Transverse colon (tissue), 3 donors: ENCODE results near the gene CIROP.

ENCODE experiments used
- CTCF ChIP-seq, 5 experiments: fragments of 200-600 bp in 3 of 5; fragments of 450-650 bp in 2 of 5; sonication (generic) in 3 of 5; IDR thresholded peaks; 1 replicate in 2 of 5; 2 replicates in 3 of 5; pipeline ENCODE4 v1.5.1; 2016 to 2017; ENCODE audit warnings: antibody characterized with exemption in 5 of 5, inconsistent platforms in 3 of 5, mild to moderate bottlenecking in 2 of 5, moderate library complexity in 1 of 5
- POLR2A ChIP-seq: fragments of 450-650 bp; IDR thresholded peaks from one replicate; pipeline ENCODE4 v1.6.1; 2016; ENCODE audit warnings: antibody characterized with exemption, mild to moderate bottlenecking, moderate library complexity

DNA sequence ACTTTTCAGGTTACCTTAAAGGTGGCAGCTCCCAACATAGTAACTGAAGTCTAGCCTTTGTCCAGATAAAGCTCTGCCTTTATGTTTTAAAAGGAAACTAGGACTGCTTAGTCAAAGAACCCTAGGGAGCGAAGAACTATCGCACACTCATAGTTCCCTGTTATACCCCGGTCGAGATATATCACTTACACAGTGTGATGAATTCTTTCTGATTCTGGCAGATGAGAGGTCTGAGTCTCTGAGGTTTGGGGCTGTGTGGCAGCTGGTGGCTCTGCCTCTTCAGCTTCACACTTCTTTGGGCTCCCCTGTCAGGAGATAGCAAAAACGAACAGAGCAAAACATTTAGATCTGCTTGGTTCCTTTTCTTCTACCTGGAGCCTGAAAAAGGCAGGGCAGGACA, 26.8 kb downstream of the CIROP start:
- TF ChIP-seq POLR2A (no peak), CTCF (IDR thresholded peaks at IDR 0.05) (no peak)
